Activated T-cell treated with anti-CD3 and anti-CD28 coated beads, Interleukin-2, amount 50 U/mL, for 1 hour (primary cell): ENCODE data around the gene CBLIF.
"Not testable (repeated sequence)": the region's sequence is repeated elsewhere in the genome, so short reads cannot be mapped to it uniquely, and the experiment has no call there.

Experiments used
- DNase-seq: peaks from one replicate; pipeline ENCODE4 v3.0.0-alpha.2; 2020

Gene CBLIF

GRCh38 chr11:59846556-59846955 lies 1.3 kb upstream of the CBLIF start:
- no peak for DNase-seq

DNA sequence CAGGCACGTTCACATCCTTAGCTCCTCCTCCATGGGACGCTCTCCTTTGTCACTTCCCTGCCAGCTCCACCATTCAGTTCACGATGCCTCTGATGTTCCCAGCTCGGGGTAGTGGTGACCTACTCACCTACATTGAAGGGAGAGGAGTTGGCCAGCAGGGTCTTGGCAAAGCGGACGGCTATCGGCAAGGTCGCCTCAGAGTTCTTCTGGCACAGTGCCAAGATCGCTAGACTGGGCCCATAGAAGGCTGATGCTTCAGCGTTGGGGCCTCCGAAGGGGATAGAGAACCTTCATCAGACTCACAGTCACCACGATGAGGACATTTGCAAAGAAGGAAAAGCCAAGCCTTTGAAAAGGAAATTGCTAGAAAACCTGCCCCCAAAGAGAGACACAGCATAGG lies 3.0 kb downstream of the CBLIF start:
- DNase-seq: no peak

DNA sequence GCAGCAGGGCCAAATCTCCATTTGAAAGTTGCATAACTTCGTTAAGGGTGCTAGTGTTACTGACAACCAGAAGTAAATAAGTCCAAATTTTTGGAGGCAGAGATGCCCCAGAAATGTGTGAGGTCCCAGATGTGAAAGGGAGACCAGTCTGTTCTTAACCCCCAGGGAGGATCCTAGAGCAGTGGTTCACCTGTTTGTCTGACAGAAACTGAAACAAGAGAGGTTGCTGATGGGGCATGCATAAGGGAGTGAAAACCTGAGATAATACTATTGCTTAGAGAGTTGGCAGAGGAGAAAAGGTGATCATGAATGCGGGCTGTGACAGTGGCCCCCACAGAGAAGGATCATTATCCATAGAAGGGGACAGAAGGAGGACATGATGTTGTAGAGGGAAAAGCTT lies 3.8 kb downstream of the CBLIF start:
- no peak for DNase-seq

DNA sequence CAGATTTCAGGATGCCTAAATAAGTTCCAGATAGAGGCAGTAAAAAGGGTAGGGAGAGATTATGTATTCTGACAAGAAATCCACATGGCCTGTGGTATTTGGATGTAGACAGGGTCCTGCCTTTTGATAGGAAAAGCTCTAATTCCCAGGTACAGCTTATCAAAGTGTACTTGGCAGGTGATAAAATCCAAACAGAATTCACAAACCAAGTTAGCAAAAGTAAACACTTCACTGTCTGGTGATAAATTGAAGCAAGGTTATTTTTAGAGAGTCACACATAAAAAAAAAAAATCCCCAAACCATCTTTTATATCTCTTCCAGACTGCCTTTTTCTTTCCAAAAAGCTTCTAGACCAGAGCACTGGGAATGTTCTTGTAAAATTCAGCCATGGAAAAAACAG lies 5.7 kb downstream of the CBLIF start:
- DNase-seq: no peak

DNA sequence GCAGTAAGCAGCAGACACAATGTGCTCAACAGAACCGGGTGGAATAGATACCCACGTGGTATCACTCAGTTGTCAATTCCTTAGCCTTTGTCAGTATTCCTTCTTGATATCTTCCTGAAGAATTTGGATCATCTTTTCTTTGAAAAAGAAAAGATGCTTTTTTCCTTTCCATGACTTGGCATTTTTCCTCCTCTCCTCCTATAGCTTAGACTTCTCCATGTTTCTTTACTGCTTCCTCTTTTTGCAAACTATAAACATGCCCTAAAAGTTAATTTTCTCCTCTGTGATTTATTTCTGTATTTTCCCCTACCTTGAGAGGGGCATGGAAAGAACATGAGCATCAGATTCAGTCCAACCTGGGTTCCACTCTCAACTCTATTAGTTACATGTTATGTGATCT lies 11.7 kb downstream of the CBLIF start:
- DNase-seq: no peak

- DNase-seq: no peak
These were observed 15.9 kb downstream of the CBLIF start for GRCh38 chr11:59829358-59829757.

- no peak for DNase-seq
These were observed 22.2 kb downstream of the CBLIF start for GRCh38 chr11:59822989-59823566.

GRCh38 chr11:59818572-59818971 lies 26.7 kb downstream of the CBLIF start:
- no peak for DNase-seq

GRCh38 chr11:59816434-59816833 lies 28.9 kb downstream of the CBLIF start:
- not testable (repeated sequence) for DNase-seq

GRCh38 chr11:59815754-59816153 lies 29.5 kb downstream of the CBLIF start:
- no peak for DNase-seq

- no peak for DNase-seq
These were observed 31.3 kb downstream of the CBLIF start for GRCh38 chr11:59814021-59814420.

- no peak for DNase-seq
These were observed 31.9 kb downstream of the CBLIF start for GRCh38 chr11:59813364-59813763.

DNA sequence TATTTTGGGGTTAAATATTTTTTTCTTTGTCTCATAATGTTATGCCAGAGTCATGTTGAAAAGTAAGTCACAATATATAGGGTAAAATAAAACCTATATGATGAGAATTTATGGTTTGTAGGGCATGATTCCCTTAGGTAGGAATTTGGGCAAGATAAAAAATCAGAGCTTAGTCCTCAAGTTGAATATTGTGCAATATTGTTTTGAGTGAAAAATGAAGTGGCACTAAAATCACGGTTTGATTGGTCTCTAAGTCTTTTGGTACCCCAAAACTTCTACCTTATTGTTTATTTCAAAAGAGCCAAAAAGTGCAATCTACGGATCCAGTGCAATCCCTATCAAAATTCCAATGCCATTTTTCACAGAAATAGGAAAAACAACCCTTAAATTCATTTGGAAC lies 33.1 kb downstream of the CBLIF start:
- no peak for DNase-seq

GRCh38 chr11:59810911-59811259 lies 34.4 kb downstream of the CBLIF start:
- DNase-seq: no peak

GRCh38 chr11:59810189-59810910 lies 34.9 kb downstream of the CBLIF start, which contains the start of gene MRPL16:
Gene MRPL16, minus strand, starts transcription at chr11:59810778. Its CDS starts 120 bp downstream, at chr11:59810658.
- peak; percentile 92 for DNase-seq

- DNase-seq: no peak
These were observed 38.2 kb downstream of the CBLIF start for GRCh38 chr11:59807047-59807610.

GRCh38 chr11:59804061-59804460 lies 41.2 kb downstream of the CBLIF start:
- no peak for DNase-seq

GRCh38 chr11:59802639-59803176 lies 42.6 kb downstream of the CBLIF start:
- no peak for DNase-seq

DNA sequence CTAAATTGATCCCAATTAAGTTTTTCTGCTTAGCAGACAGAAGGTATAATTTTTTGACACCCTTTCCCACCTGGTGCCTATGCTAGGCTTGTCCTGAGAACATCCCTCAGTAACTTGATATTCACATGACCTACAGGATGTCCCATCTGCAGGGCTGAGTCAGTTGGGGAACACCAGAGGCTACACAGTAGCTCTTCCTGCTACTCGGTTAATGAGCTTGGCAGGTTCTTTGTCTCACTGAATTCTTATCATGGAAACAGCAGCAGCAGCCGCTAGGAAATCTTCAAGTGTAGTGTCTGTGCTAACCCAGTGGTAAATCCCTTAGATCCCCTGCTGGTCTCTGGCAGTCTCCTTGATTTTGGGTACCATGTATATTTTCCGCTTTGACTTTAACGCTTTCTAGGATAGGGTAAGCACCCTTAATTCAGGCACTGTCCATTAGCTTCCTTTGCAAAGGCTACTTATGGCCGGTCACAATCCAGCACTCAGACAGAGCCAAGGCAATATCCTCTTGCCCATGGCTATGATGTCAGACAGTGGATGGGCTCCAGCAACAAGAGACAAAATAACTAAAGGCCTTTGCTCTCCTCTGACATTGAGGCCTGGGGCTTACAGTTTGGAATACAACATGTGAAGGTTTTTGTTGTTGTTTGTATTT lies 43.2 kb downstream of the CBLIF start:
- no peak for DNase-seq

- DNase-seq: no peak
These were observed 44.1 kb downstream of the CBLIF start for GRCh38 chr11:59801160-59801706.

DNA sequence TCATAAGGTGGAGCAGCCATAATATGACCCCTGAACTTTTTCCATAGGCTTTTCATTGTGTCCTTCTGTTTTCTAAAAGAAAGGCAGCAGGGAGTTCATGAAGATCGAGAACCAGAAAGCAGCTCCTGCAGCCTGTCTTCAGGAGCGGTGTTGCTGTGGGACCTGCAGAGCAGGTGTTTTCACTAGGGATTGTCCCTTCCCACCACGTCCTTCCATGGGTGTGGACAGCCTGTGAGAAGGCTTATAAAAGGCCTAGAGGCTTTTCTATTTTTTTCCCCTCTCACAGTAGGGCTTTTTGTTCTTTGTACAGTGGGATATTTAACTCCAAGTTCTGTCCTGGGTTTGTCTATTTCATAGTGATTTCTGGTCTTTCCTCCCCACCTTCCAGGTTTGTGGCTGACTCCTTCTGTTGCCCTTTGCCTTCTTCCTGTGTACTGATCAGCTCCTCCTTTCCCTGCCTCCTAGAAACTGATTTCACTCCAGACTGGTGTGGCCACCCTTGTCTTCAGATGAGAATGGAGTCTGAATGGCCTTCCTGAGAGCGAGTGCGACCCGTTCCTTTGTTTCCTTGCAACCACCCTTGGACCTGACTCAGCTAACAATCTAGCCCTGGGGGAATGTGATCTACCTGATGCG lies 44.8 kb downstream of the CBLIF start:
- no peak for DNase-seq

GRCh38 chr11:59794417-59794816 lies 50.9 kb downstream of the CBLIF start:
- no peak for DNase-seq

- no peak for DNase-seq
These were observed 52.8 kb downstream of the CBLIF start for GRCh38 chr11:59792507-59792906.
